ENCODE results near the gene CLASRP. TPM values are rescaled to one million over a fixed set of nuclear protein-coding genes. Genes with fewer than 3 reads are reported as not detected.

CLASRP gene
- total and polyA plus RNA-seq, 9 donors, result 29.5 to 113 (median 80.3) TPM

GRCh38 chr19:45019187-45019586 lies 19.7 kb upstream of the CLASRP start:
- Histone ChIP-seq H3K36me3 (no peaks in the 10 kb centered on the region), H3K27ac (no peak overlapping the region), H3K27me3 (no peaks in the 10 kb centered on the region), H3K4me1 (ENCODE audit: insufficient read depth) (no peaks in the 10 kb centered on the region), H3K4me3 (no peak overlapping the region), H3K9me3 (no peaks in the 10 kb centered on the region)
- DNase-seq, result no peak
- TF ChIP-seq, protein P1, sequence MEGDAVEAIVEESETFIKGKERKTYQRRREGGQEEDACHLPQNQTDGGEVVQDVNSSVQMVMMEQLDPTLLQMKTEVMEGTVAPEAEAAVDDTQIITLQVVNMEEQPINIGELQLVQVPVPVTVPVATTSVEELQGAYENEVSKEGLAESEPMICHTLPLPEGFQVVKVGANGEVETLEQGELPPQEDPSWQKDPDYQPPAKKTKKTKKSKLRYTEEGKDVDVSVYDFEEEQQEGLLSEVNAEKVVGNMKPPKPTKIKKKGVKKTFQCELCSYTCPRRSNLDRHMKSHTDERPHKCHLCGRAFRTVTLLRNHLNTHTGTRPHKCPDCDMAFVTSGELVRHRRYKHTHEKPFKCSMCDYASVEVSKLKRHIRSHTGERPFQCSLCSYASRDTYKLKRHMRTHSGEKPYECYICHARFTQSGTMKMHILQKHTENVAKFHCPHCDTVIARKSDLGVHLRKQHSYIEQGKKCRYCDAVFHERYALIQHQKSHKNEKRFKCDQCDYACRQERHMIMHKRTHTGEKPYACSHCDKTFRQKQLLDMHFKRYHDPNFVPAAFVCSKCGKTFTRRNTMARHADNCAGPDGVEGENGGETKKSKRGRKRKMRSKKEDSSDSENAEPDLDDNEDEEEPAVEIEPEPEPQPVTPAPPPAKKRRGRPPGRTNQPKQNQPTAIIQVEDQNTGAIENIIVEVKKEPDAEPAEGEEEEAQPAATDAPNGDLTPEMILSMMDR (IDR thresholded peaks at IDR 0.05), result no peak
- TF ChIP-seq EP300 (IDR thresholded peaks at IDR 0.05), result no peak
- 84 to 92% (median 90%) methylated on average over 2 of the region's 2 CpGs for WGBS, 3 donors
- intact Hi-C loops (cut with DNase I), result no loop called here

DNA sequence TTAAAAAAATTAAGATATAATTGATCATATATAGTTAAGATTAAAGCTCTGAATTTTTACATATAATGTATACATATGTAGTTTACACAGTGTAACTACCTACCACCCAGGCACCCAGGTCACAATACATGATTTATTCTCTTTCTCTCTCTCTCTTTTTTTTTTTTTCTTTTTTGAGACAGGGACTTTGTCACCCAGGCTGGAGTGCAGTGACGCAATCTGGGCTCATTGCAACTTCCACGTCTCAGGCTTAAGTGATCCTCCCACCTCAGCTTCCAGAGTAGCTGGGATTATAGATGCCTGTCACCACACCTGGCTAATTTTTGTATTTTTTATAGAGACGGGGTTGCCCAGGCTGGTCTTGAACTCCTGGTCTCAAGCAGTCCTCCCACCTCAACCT lies 18.8 kb upstream of the CLASRP start:
- intact Hi-C loops (cut with DNase I), result no loop called here

GRCh38 chr19:45021971-45022370 lies 16.9 kb upstream of the CLASRP start:
- Histone ChIP-seq H3K4me3 (no peak overlapping the region), H3K4me1 (ENCODE audit: insufficient read depth) (no peaks in the 10 kb centered on the region), H3K36me3 (no peaks in the 10 kb centered on the region), H3K27ac (no peak overlapping the region), H3K27me3 (no peaks in the 10 kb centered on the region), H3K9me3 (no peaks in the 10 kb centered on the region)
- 73 to 83% (median 77%) methylated on average over 14 of the region's 14 CpGs for WGBS, 3 donors
- DNase-seq, result no peak
- intact Hi-C loops (cut with DNase I), result no loop called here
- TF ChIP-seq POLR2A (IDR thresholded peaks at IDR 0.05), result no peak
- TF ChIP-seq, protein P1 (IDR thresholded peaks at IDR 0.05), result no peak
- TF ChIP-seq EP300 (IDR thresholded peaks at IDR 0.05), result no peak

More for the DNA sequence above, 18.8 kb upstream of the CLASRP start:
- Histone ChIP-seq H3K9me3 (no peaks in the 10 kb centered on the region), H3K4me1 (ENCODE audit: insufficient read depth) (no peaks in the 10 kb centered on the region), H3K27me3 (no peaks in the 10 kb centered on the region), H3K36me3 (no peaks in the 10 kb centered on the region), H3K4me3 (no peak overlapping the region), H3K27ac (no peak overlapping the region)
- no peak for DNase-seq
- WGBS, 3 donors, result 87 to 90% (median 87%) methylated on average over 3 of the region's 3 CpGs
- TF ChIP-seq POLR2A (IDR thresholded peaks at IDR 0.05) (no peak), EP300 (IDR thresholded peaks at IDR 0.05) (no peak)
- TF ChIP-seq, protein P1 (IDR thresholded peaks at IDR 0.05), result no peak

DNA sequence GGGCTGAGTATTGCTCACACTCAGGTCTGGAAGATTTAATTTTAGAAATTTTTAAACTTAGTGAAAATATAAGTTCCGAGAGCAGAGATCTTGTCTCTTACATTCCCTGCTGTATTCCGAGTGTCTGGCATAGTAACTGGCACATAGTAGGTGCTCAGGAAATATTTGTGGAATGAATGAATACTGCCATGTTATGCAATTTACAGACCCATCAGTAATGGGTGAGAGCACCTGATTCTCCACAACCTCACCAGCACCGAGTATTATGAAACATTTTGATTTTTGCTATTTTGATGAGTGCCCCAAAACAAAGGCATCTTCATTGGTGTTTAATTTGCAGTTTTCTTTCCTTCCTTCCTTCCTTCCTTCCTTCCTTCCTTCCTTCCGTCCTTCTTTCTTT lies 15.8 kb upstream of the CLASRP start:
- Histone ChIP-seq H3K9me3 (no peaks in the 10 kb centered on the region), H3K36me3 (no peaks in the 10 kb centered on the region), H3K27ac (no peak overlapping the region), H3K4me1 (ENCODE audit: insufficient read depth) (no peaks in the 10 kb centered on the region), H3K4me3 (no peak overlapping the region), H3K27me3 (no peaks in the 10 kb centered on the region)
- 88 to 99% (median 93%) methylated on average over 4 of the region's 4 CpGs for WGBS, 3 donors
- intact Hi-C loops (cut with DNase I), result no loop called here
- TF ChIP-seq EP300 (IDR thresholded peaks at IDR 0.05), result no peak
- no peak for TF ChIP-seq POLR2A (IDR thresholded peaks at IDR 0.05)
- TF ChIP-seq, protein P1 (IDR thresholded peaks at IDR 0.05), result no peak
- no peak for DNase-seq

GRCh38 chr19:45025264-45025663 lies 13.6 kb upstream of the CLASRP start:
- Histone ChIP-seq H3K9me3 (no peaks in the 10 kb centered on the region), H3K4me3 (no peak overlapping the region), H3K27me3 (no peaks in the 10 kb centered on the region), H3K36me3 (no peaks in the 10 kb centered on the region), H3K4me1 (ENCODE audit: insufficient read depth) (no peaks in the 10 kb centered on the region), H3K27ac (no peak overlapping the region)
- intact Hi-C loops (cut with DNase I), result no loop called here
- WGBS, 3 donors, result 94 to 95% (median 95%) methylated on average over 9 of the region's 9 CpGs
- no peak for DNase-seq
- TF ChIP-seq, protein P1 (IDR thresholded peaks at IDR 0.05), result no peak
- TF ChIP-seq EP300 (IDR thresholded peaks at IDR 0.05) (no peak), POLR2A (IDR thresholded peaks at IDR 0.05) (no peak)
